ENCODE measurements around the gene MRFAP1L1.

GRCh38 chr4:6750286-6751221 is 40.9 kb upstream of the MRFAP1L1 start:
- TF ChIP-seq, protein P1, sequence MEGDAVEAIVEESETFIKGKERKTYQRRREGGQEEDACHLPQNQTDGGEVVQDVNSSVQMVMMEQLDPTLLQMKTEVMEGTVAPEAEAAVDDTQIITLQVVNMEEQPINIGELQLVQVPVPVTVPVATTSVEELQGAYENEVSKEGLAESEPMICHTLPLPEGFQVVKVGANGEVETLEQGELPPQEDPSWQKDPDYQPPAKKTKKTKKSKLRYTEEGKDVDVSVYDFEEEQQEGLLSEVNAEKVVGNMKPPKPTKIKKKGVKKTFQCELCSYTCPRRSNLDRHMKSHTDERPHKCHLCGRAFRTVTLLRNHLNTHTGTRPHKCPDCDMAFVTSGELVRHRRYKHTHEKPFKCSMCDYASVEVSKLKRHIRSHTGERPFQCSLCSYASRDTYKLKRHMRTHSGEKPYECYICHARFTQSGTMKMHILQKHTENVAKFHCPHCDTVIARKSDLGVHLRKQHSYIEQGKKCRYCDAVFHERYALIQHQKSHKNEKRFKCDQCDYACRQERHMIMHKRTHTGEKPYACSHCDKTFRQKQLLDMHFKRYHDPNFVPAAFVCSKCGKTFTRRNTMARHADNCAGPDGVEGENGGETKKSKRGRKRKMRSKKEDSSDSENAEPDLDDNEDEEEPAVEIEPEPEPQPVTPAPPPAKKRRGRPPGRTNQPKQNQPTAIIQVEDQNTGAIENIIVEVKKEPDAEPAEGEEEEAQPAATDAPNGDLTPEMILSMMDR (conservative IDR thresholded peaks at IDR 0.05; ENCODE audit: low read depth in 2 of 2) = no peak
- TF ChIP-seq EZH2 (IDR thresholded peaks at IDR 0.05; ENCODE audit: low read depth, unreplicated experiment) (no peak), JUNB (IDR thresholded peaks at IDR 0.05; ENCODE audit: unreplicated experiment) (no peak), POLR2AphosphoS5 (IDR thresholded peaks at IDR 0.05; ENCODE audit: low read depth) (no peak), EZH2phosphoT487 (IDR thresholded peaks at IDR 0.05; ENCODE audit: unreplicated experiment) (no peak), CREB1 (CRISPR knock-in tag; IDR thresholded peaks at IDR 0.05; ENCODE audit: low read depth) (no peak), REST (IDR thresholded peaks at IDR 0.05; ENCODE audit: unreplicated experiment) (no peak), ZNF462 (CRISPR knock-in tag; IDR thresholded peaks at IDR 0.05) (no peak), ETS1 (IDR thresholded peaks at IDR 0.05) (no peak), ZNF114 (CRISPR knock-in tag; IDR thresholded peaks at IDR 0.05) (no peak), ZNF331 (CRISPR knock-in tag; IDR thresholded peaks at IDR 0.05; ENCODE audit: low read depth) (no peak), NANOG (IDR thresholded peaks at IDR 0.05; ENCODE audit: borderline replicate concordance) (no peak), STAT1 (IDR thresholded peaks at IDR 0.05; ENCODE audit: unreplicated experiment) (no peak)
